Motor neuron (in vitro differentiated cells): ENCODE data around the gene PPT2. TPM values are rescaled to one million over a fixed set of nuclear protein-coding genes. Genes with fewer than 3 reads are reported as not detected.
"Not testable (repeated sequence)": the region's sequence is repeated elsewhere in the genome, so short reads cannot be mapped to it uniquely, and the experiment has no call there.

Source experiments
- ATAC-seq, 8 experiments: fragments of 200-7000 bp; cut with Tn5 transposase; replicated peaks in 6 of 8; 2 replicates each; pipeline ENCODE4 v1.8.0; 2021; ENCODE audit warnings: mild to moderate bottlenecking in 8 of 8, moderate library complexity in 8 of 8
- H3K27ac ChIP-seq, 2 donors: fragments of 250-450 bp; sonication (Bioruptor Pico); 2 replicates each; pipeline ENCODE4 v1.9.0; 2021; ENCODE audit warnings: antibody characterized with exemption in 2 of 2, mild to moderate bottlenecking in 2 of 2, moderate library complexity in 1 of 2
- H3K4me1 ChIP-seq, 2 donors: fragments of 250-450 bp; sonication (Bioruptor Pico); replicated peaks in 1 of 2; 2 replicates each; pipeline ENCODE4 v1.6.1; 2021; ENCODE audit warnings: antibody characterized with exemption in 2 of 2, mild to moderate bottlenecking in 2 of 2, moderate library complexity in 1 of 2
- H3K4me3 ChIP-seq, 5 donors: fragments of 250-450 bp; sonication (Bioruptor Pico); 2 replicates each; pipeline ENCODE4 v1.9.0; 2021; ENCODE audit warnings: antibody characterized with exemption in 5 of 5, mild to moderate bottlenecking in 5 of 5, moderate library complexity in 4 of 5
- WGBS, 10 experiments: fragments of 450-650 bp; shearing (Covaris generic); methylation state at CpG; one replicate each; pipeline ENCODE4 v1.0.0; 2022; 5-methylcytosine and 5-hydroxymethylcytosine counted together
- in situ Hi-C, 9 experiments: fragments of 400-800 bp; cut with MboI; loops; one replicate each; pipeline ENCODE4 v1.15.0; 2021; ENCODE audit warnings: low sequenced_read_pairs in 9 of 9, low pct_unique_long_range_greater_than_20kb in 2 of 9; ENCODE audit not compliant: unreplicated experiment in 9 of 9
- total RNA-seq, 8 experiments: library from RNA; unstranded; fragments of 300-600 nt; gene quantifications; 2 replicates each; pipeline versions ENCODE4 v1.2.3 to v1.2.4, GENCODE V29; 2022

PPT2 gene
- total RNA-seq, 8 experiments from 2014 or later = 18.9 to 41.5 (median 30.9) TPM

GRCh38 chr6:32200711-32201475 is 47.0 kb downstream of the PPT2 start:
- Histone ChIP-seq H3K4me3 (no peak overlapping the region), H3K27ac (no peak overlapping the region), H3K4me1 (peaks cover 11 to 15% of the 10 kb centered on the region in 2 donors)
- WGBS, 10 experiments = 20 to 93% (median 83%) methylated on average over 1 to 3 of the region's 13 CpGs; no CpG with 5 or more reads in 4 of the 10 experiments
- no peak for ATAC-seq
- in situ Hi-C loops = no loop called here

GRCh38 chr6:32202186-32202585 is 48.2 kb downstream of the PPT2 start:
- no peak overlapping the region for H3K27ac ChIP-seq
- no peak overlapping the region for H3K4me3 ChIP-seq
- 100% methylated on average over 1 of the region's 9 CpGs; no CpG with 5 or more reads in 9 of the 10 experiments for WGBS, 10 experiments
- peaks cover 4 to 10% of the 10 kb centered on the region in 2 donors for H3K4me1 ChIP-seq
- ATAC-seq = no peak
- in situ Hi-C loops = no loop called here

GRCh38 chr6:32203426-32204267 is 49.7 kb downstream of the PPT2 start:
- WGBS, 10 experiments = 10 to 83% (median 41%) methylated on average over 1 to 4 of the region's 9 CpGs; no CpG with 5 or more reads in 4 of the 10 experiments
- peaks cover 0 to 2% of the 10 kb centered on the region in 2 donors for H3K4me1 ChIP-seq
- H3K4me3 ChIP-seq = no peak overlapping the region
- in situ Hi-C loops = no loop called here
- peak in 6 of 8 experiments; percentile 16 to 95 (median 61) for ATAC-seq
- H3K27ac ChIP-seq = no peak overlapping the region

GRCh38 chr6:32204268-32204715 is 50.4 kb downstream of the PPT2 start:
- in situ Hi-C loops = no loop called here
- Histone ChIP-seq H3K27ac (no peak overlapping the region), H3K4me1 (peaks cover 0 to 2% of the 10 kb centered on the region in 2 donors), H3K4me3 (no peak overlapping the region)
- ATAC-seq = no peak
- 83 to 100% (median 85%) methylated on average over 1 to 3 of the region's 3 CpGs; no CpG with 5 or more reads in 6 of the 10 experiments for WGBS, 10 experiments

- WGBS, 10 experiments = 0 to 80% (median 51%) methylated on average over 1 of the region's 1 CpG; no CpG with 5 or more reads in 2 of the 10 experiments
Observed at GRCh38 chr6:32208996-32209395, 55.1 kb downstream of the PPT2 start.

GRCh38 chr6:32210191-32210601 is 56.3 kb downstream of the PPT2 start:
- H3K4me1 ChIP-seq = no peaks in the 10 kb centered on the region
- 0 to 78% (median 50%) methylated on average over 1 to 4 of the region's 5 CpGs; no CpG with 5 or more reads in 3 of the 10 experiments for WGBS, 10 experiments
- no peak for ATAC-seq
- in situ Hi-C loops = no loop called here
- H3K27ac ChIP-seq = no peak overlapping the region
- no peak overlapping the region for H3K4me3 ChIP-seq

More at GRCh38 chr6:32208996-32209395, 55.1 kb downstream of the PPT2 start:
- Histone ChIP-seq H3K27ac (no peak overlapping the region), H3K4me1 (no peaks in the 10 kb centered on the region), H3K4me3 (no peak overlapping the region)
- in situ Hi-C loops = no loop called here
- no peak for ATAC-seq

- H3K4me1 ChIP-seq, H3K4me3 ChIP-seq, H3K27ac ChIP-seq, ATAC-seq, in situ Hi-C loops: not testable (repeated sequence)
- 25 to 100% (median 78%) methylated on average over 1 to 4 of the region's 4 CpGs; no CpG with 5 or more reads in 3 of the 10 experiments for WGBS, 10 experiments
Observed at GRCh38 chr6:32211432-32211831, 57.5 kb downstream of the PPT2 start.

GRCh38 chr6:32212076-32212760 is 58.3 kb downstream of the PPT2 start:
- H3K27ac ChIP-seq = no peak overlapping the region
- H3K4me3 ChIP-seq = no peak overlapping the region
- 20 to 100% (median 76%) methylated on average over 1 to 7 of the region's 12 CpGs for WGBS, 10 experiments
- no peaks in the 10 kb centered on the region for H3K4me1 ChIP-seq
- ATAC-seq = no peak
- in situ Hi-C loops = no loop called here

Other genes with a start within 250 kb of the PPT2 start
- gene C2, start 226.4 kb upstream of the PPT2 start, total RNA-seq = 10 to 100 TPM in 1 of 8 experiments, 1 to 10 TPM in 6, under 1 TPM in 1; 0.67 to 55.1 (median 1.8) TPM
- 100 to 1,000 TPM in 1 of 8 experiments, 10 to 100 TPM in 3, 1 to 10 TPM in 4; 2.3 to 300 (median 12.7) TPM for gene CFB, start 208.0 kb upstream of the PPT2 start, total RNA-seq
- 10 to 100 TPM; 50.3 to 91.1 (median 72.3) TPM for gene NELFE, start 195.2 kb upstream of the PPT2 start, total RNA-seq
- 10 to 100 TPM; 30.6 to 68.4 (median 52.9) TPM for gene SKIC2, start 195.0 kb upstream of the PPT2 start, total RNA-seq
- 10 to 100 TPM; 15.3 to 26.9 (median 22.9) TPM for gene DXO, start 182.0 kb upstream of the PPT2 start, total RNA-seq
- 100 to 1,000 TPM in 1 of 8 experiments, 10 to 100 TPM in 4, 1 to 10 TPM in 3; 3.1 to 631 (median 17.1) TPM for gene C4A, start 172.1 kb upstream of the PPT2 start, total RNA-seq
- 100 to 1,000 TPM in 1 of 8 experiments, 10 to 100 TPM in 4, 1 to 10 TPM in 3; 2.5 to 575 (median 14.2) TPM for gene C4B, start 139.3 kb upstream of the PPT2 start, total RNA-seq
- gene CYP21A2, start 115.7 kb upstream of the PPT2 start, total RNA-seq = 1 to 10 TPM in 2 of 8 experiments, under 1 TPM in 6; 0.16 to 8.7 (median 0.77) TPM
- gene TNXB, start 44.8 kb upstream of the PPT2 start, total RNA-seq = 10 to 100 TPM in 2 of 8 experiments, 1 to 10 TPM in 5, under 1 TPM in 1; 0.81 to 84.8 (median 3.1) TPM
- gene ATF6B, start 25.9 kb upstream of the PPT2 start, total RNA-seq = 10 to 100 TPM; 25.6 to 59.0 (median 45.1) TPM
- 10 to 100 TPM in 1 of 8 experiments, 1 to 10 TPM in 7; 4.4 to 11.9 (median 6.4) TPM for gene FKBPL, start 23.9 kb upstream of the PPT2 start, total RNA-seq
- gene PRRT1, start 2.2 kb upstream of the PPT2 start, total RNA-seq = 1 to 10 TPM in 4 of 8 experiments, under 1 TPM in 4; 0.50 to 2.9 (median 1.1) TPM
- 10 to 100 TPM in 4 of 8 experiments, 1 to 10 TPM in 4; 5.6 to 23.9 (median 9.9) TPM for gene EGFL8, start 10.5 kb downstream of the PPT2 start, total RNA-seq
- 10 to 100 TPM; 44.5 to 84.4 (median 67.4) TPM for gene AGPAT1, start 21.9 kb downstream of the PPT2 start, total RNA-seq
- gene RNF5, start 24.3 kb downstream of the PPT2 start, total RNA-seq = 100 to 1,000 TPM in 4 of 8 experiments, 10 to 100 TPM in 4; 40.1 to 152 (median 98.5) TPM
- 10 to 100 TPM in 1 of 8 experiments, 1 to 10 TPM in 7; 1.4 to 11.8 (median 5.3) TPM for gene AGER, start 30.1 kb downstream of the PPT2 start, total RNA-seq
- 10 to 100 TPM; 25.9 to 78.8 (median 48.0) TPM for gene PBX2, start 36.1 kb downstream of the PPT2 start, total RNA-seq
- 1 to 10 TPM in 7 of 8 experiments, under 1 TPM in 1; 0.60 to 7.7 (median 1.4) TPM for gene GPSM3, start 38.5 kb downstream of the PPT2 start, total RNA-seq
- 1 to 10 TPM; 1.3 to 6.7 (median 4.5) TPM for gene NOTCH4, start 69.9 kb downstream of the PPT2 start, total RNA-seq
- gene TSBP1, start 217.8 kb downstream of the PPT2 start, total RNA-seq = under 1 TPM in 5 of 8 experiments, not detected in 3; 0.09 to 0.76 (median 0.41) TPM